Measurements from ENCODE around the gene PTPRD. TPM values are rescaled to one million over a fixed set of nuclear protein-coding genes. Genes with fewer than 3 reads are reported as not detected.

PTPRD gene
- total RNA-seq, 1 experiment from 2014 or later: 1.8 TPM

DNA sequence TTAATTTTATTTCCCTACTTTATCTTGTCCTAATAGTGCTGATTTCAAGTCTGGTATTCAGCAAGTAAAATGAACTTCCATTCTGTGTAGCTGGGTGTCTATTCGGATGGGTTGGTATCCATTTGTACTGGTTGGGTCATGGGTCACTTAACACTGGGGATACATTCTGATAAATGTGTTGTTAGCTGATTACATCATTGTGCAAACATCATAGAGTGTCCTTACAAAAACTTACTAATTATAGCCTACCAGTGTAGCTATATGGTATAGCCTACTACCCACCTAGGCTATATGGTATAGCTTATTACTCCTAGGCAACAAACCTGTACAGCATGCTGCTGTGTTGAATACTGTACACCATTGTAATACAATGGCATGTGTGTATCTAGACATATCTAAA is 1439.5 kb downstream of the PTPRD start:
- Mint-ChIP-seq H3K4me3 (ENCODE audit: low read depth, unreplicated experiment) (no peak overlapping the region), H3K27me3 (ENCODE audit: unreplicated experiment) (no peaks in the 10 kb centered on the region), H3K4me1 (ENCODE audit: low read depth, unreplicated experiment) (no peaks in the 10 kb centered on the region), H3K9me3 (ENCODE audit: low read depth, unreplicated experiment) (no peaks in the 10 kb centered on the region), H3K27ac (ENCODE audit: unreplicated experiment) (no peak overlapping the region), H3K36me3 (ENCODE audit: insufficient read depth, unreplicated experiment) (no peaks in the 10 kb centered on the region)
- intact Hi-C loops (cut with micrococcal nuclease; ENCODE audit: unreplicated experiment): no loop called here
- CTCF ChIA-PET: no interaction called here
- no peak for DNase-seq
- TF ChIP-seq CTCF (IDR thresholded peaks at IDR 0.05; ENCODE audit: unreplicated experiment): no peak
- no TSS peak for BruUV-seq (replicated peaks)

DNA sequence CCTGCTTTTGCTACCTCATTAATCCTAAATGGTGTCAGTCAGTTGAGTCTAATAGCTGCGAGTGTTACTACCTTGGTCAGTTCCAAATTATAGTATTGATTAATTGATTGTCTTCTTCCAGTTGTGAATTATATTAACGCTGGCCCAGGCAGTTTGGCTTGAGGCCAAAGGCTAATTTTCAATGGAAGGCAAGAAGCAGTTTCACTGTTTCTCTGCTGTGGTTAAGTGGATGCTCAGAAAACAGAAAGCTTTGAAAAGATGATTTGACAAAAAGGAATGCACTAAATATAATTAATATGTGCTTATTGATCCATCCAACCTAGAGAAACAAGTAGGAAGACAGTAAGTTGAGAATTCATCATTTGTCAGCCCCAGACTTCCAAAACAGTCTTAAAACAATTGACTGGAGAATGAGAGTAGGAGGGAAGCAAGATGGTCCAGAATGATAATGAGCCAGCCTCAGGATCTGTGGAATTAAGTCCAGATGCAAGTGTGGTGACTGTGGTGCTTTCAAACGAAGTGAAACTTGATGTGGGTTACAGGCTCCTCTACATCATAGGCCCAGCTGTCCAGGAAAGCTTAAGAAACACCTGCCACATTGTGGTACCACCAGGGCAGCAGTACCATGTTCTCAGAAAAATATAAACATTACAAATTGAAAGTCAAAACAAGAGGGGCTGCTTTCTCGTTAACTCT is 1442.2 kb downstream of the PTPRD start:
- Mint-ChIP-seq H3K4me1 (ENCODE audit: low read depth, unreplicated experiment) (no peaks in the 10 kb centered on the region), H3K4me3 (ENCODE audit: low read depth, unreplicated experiment) (no peak overlapping the region), H3K27me3 (ENCODE audit: unreplicated experiment) (no peaks in the 10 kb centered on the region), H3K27ac (ENCODE audit: unreplicated experiment) (no peak overlapping the region), H3K36me3 (ENCODE audit: insufficient read depth, unreplicated experiment) (no peaks in the 10 kb centered on the region), H3K9me3 (ENCODE audit: low read depth, unreplicated experiment) (no peaks in the 10 kb centered on the region)
- BruUV-seq (replicated peaks): no TSS peak
- no peak for DNase-seq
- intact Hi-C loops (cut with micrococcal nuclease; ENCODE audit: unreplicated experiment): no loop called here
- TF ChIP-seq CTCF (IDR thresholded peaks at IDR 0.05; ENCODE audit: unreplicated experiment): no peak
- CTCF ChIA-PET: no interaction called here

DNA sequence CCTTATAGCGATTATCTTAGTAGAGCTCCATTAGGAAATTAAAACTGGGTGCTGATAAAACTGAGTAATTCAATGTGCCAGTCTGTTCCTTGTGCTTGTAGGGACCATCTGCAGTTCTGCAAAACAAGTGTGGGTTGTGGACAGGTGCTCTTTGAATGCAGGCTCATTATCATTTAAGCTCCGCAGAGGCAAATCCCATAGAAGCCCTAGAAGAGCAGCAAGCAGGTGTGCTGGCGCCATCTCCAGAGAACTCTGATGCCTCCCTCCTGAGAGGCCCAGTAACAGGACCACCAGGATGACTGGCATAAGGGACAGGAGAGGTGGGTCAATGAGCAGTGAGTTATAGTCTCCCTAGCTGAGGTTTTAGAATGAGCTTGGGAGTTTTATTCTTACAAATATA is 1470.8 kb downstream of the PTPRD start:
- BruUV-seq (replicated peaks): no TSS peak
- no peaks in the 10 kb centered on the region for H3K4me1 Mint-ChIP-seq (ENCODE audit: low read depth, unreplicated experiment)
- no peaks in the 10 kb centered on the region for H3K9me3 Mint-ChIP-seq (ENCODE audit: low read depth, unreplicated experiment)
- no peak overlapping the region for H3K4me3 Mint-ChIP-seq (ENCODE audit: low read depth, unreplicated experiment)
- no peaks in the 10 kb centered on the region for H3K27me3 Mint-ChIP-seq (ENCODE audit: unreplicated experiment)
- H3K36me3 Mint-ChIP-seq (ENCODE audit: insufficient read depth, unreplicated experiment): no peaks in the 10 kb centered on the region
- intact Hi-C loops (cut with micrococcal nuclease; ENCODE audit: unreplicated experiment): no loop called here
- no peak overlapping the region for H3K27ac Mint-ChIP-seq (ENCODE audit: unreplicated experiment)
- CTCF ChIA-PET: no interaction called here
- TF ChIP-seq CTCF (IDR thresholded peaks at IDR 0.05; ENCODE audit: unreplicated experiment): no peak
- no peak for DNase-seq

DNA sequence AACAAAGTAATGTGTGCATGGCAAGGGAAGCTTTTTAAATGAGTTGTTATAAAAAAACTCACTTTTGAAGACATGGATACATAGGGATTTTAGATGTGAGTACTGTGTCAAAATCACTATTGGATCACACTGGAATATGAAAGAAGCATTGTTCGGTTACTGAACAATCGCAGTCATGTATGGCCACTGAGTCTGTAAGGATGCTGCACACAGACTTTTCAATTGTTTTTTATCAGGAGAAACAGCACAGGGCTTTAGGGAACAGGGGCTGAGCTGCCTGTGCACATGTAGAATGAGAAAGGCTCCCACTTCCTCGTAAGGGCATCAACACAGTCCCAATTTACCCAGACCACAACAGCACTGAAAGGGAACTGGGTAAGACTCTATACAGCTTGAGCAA is 1479.3 kb downstream of the PTPRD start:
- DNase-seq: no peak
- BruUV-seq (replicated peaks): no TSS peak
- Mint-ChIP-seq H3K9me3 (ENCODE audit: low read depth, unreplicated experiment) (no peaks in the 10 kb centered on the region), H3K4me3 (ENCODE audit: low read depth, unreplicated experiment) (no peak overlapping the region), H3K4me1 (ENCODE audit: low read depth, unreplicated experiment) (no peaks in the 10 kb centered on the region), H3K36me3 (ENCODE audit: insufficient read depth, unreplicated experiment) (no peaks in the 10 kb centered on the region), H3K27ac (ENCODE audit: unreplicated experiment) (no peak overlapping the region), H3K27me3 (ENCODE audit: unreplicated experiment) (no peaks in the 10 kb centered on the region)
- no peak for TF ChIP-seq CTCF (IDR thresholded peaks at IDR 0.05; ENCODE audit: unreplicated experiment)
- CTCF ChIA-PET: no interaction called here
- intact Hi-C loops (cut with micrococcal nuclease; ENCODE audit: unreplicated experiment): no loop called here

Data from Calu3 (cell line).